IMR-90 (cell line): ENCODE results near the gene ZNF827. TPM values are rescaled to one million over a fixed set of nuclear protein-coding genes. Genes with fewer than 3 reads are reported as not detected.

ENCODE experiments used
- ATAC-seq: fragments of 200-7000 bp; cut with Tn5 transposase; 2 replicates; pipeline ENCODE4 v1.9.1; 2020; ENCODE audit warnings: low read depth, mild to moderate bottlenecking, moderate library complexity
- BruUV-seq: library from RNA; stranded (reverse); fragments of 400-500 nt; replicated peaks from 2 replicates; lab custom pipeline; 2021; lab: Mats Ljungman, UMichigan
- CTCF ChIA-PET: fragments of 300-600 bp; formaldehyde crosslinking; extraction: SDS; loops from one replicate; lab custom pipeline; 2021; ENCODE audit warnings: antibody characterized with exemption; lab: Yijun Ruan, JAX
- POLR2A ChIA-PET: fragments of 300-600 bp; sonication (Branson Sonifier 250); formaldehyde crosslinking; loops from one replicate; lab custom pipeline; 2022; ENCODE audit warnings: antibody characterized with exemption; ENCODE audit not compliant: unreplicated experiment; lab: Charles Lee
- DNase-seq: peaks from one replicate; pipeline ENCODE4 v3.0.0; 2013
- H2AFZ ChIP-seq: replicated peaks from 2 replicates; pipeline ENCODE3; 2013; ENCODE audit warnings: low read length, mild to moderate bottlenecking; ENCODE audit not compliant: poor library complexity
- H2AK5ac ChIP-seq: 2 replicates; pipeline ENCODE4 v1.6.1; 2013; ENCODE audit warnings: low read depth, low read length, inconsistent platforms
- H2AK9ac ChIP-seq: replicated peaks from 2 replicates; pipeline ENCODE3; 2013; ENCODE audit warnings: mild to moderate bottlenecking, low read depth, low read length, moderate library complexity; ENCODE audit not compliant: poor library complexity
- H2BK120ac ChIP-seq: 2 replicates; pipeline ENCODE4 v1.6.1; 2013; ENCODE audit warnings: low read depth, low read length, inconsistent platforms
- H2BK15ac ChIP-seq: 3 replicates; pipeline ENCODE4 v1.6.1; 2013; ENCODE audit warnings: low read depth, low read length, inconsistent platforms
- H2BK20ac ChIP-seq: 2 replicates; pipeline ENCODE4 v1.6.1; 2013; ENCODE audit warnings: low read depth, mild to moderate bottlenecking, inconsistent platforms, low read length, moderate library complexity
- H2BK5ac ChIP-seq: 2 replicates; pipeline ENCODE4 v1.6.1; 2013; ENCODE audit warnings: mild to moderate bottlenecking, low read depth, low read length, inconsistent platforms; ENCODE audit not compliant: poor library complexity, severe bottlenecking
- H3K14ac ChIP-seq: replicated peaks from 2 replicates; pipeline ENCODE4 v1.6.1; 2013; ENCODE audit warnings: low read depth, low read length, inconsistent platforms
- H3K18ac ChIP-seq: 2 replicates; pipeline ENCODE4 v1.6.1; 2013; ENCODE audit warnings: low read depth, low read length, control low read depth
- H3K23ac ChIP-seq: 2 replicates; pipeline ENCODE4 v1.6.1; 2013; ENCODE audit warnings: low read depth, low read length, inconsistent platforms
- H3K27ac ChIP-seq: 2 replicates; pipeline ENCODE4 v1.5.1; 2013; ENCODE audit warnings: mild to moderate bottlenecking, control low read depth, low read length; ENCODE audit not compliant: insufficient read depth
- H3K27me3 ChIP-seq: 2 replicates; pipeline ENCODE4 v1.6.1; 2013; ENCODE audit warnings: low read length; ENCODE audit not compliant: control insufficient read depth, insufficient read depth
- H3K36me3 ChIP-seq: 2 replicates; pipeline ENCODE4 v1.6.1; 2013; ENCODE audit warnings: low read length, mixed read lengths; ENCODE audit not compliant: control insufficient read depth, insufficient read depth
- H3K4ac ChIP-seq: 2 replicates; pipeline ENCODE4 v1.6.1; 2013; ENCODE audit warnings: low read depth, low read length, inconsistent platforms
- H3K4me1 ChIP-seq: 2 replicates; pipeline ENCODE4 v1.6.1; 2013; ENCODE audit warnings: low read length, mixed read lengths; ENCODE audit not compliant: control insufficient read depth, insufficient read depth
- H3K4me2 ChIP-seq: 2 replicates; pipeline ENCODE4 v1.6.1; 2013; ENCODE audit warnings: low read depth, mild to moderate bottlenecking, control low read depth, low read length, moderate library complexity
- H3K4me3 ChIP-seq: 2 replicates; pipeline ENCODE4 v1.5.1; 2013; ENCODE audit warnings: low read depth, mild to moderate bottlenecking, control low read depth, low read length, moderate library complexity; ENCODE audit not compliant: insufficient read depth
- H3K56ac ChIP-seq: 2 replicates; pipeline ENCODE4 v1.6.1; 2013; ENCODE audit warnings: low read length, inconsistent platforms; ENCODE audit not compliant: insufficient read depth; ENCODE audit errors: extremely low read depth
- H3K79me1 ChIP-seq, 2 experiments: 2 replicates each; pipeline ENCODE4 v1.6.1; 2013; ENCODE audit warnings: low read length in 2 of 2, inconsistent platforms in 1 of 2, low read depth in 1 of 2
- H3K9ac ChIP-seq: 2 replicates; pipeline ENCODE4 v1.6.1; 2013; ENCODE audit warnings: low read depth, low read length, control low read depth
- H3K9me1 ChIP-seq: 2 replicates; pipeline ENCODE4 v1.6.1; 2013; ENCODE audit warnings: low read length, inconsistent platforms; ENCODE audit not compliant: insufficient read depth
- H3K9me3 ChIP-seq: 2 replicates; pipeline ENCODE4 v1.6.1; 2013; ENCODE audit warnings: low read length; ENCODE audit not compliant: control insufficient read depth, insufficient read depth
- H4K20me1 ChIP-seq: 2 replicates; pipeline ENCODE4 v1.6.1; 2013; ENCODE audit warnings: low read length, inconsistent platforms; ENCODE audit not compliant: insufficient read depth
- H4K5ac ChIP-seq: 2 replicates; pipeline ENCODE4 v1.6.1; 2013; ENCODE audit warnings: mild to moderate bottlenecking, low read depth, low read length, control low read depth
- H4K8ac ChIP-seq, 2 experiments: 2 replicates each; pipeline ENCODE4 v1.6.1; 2013; ENCODE audit warnings: low read depth in 2 of 2, low read length in 2 of 2, control low read depth in 1 of 2, inconsistent platforms in 1 of 2
- H4K91ac ChIP-seq: 2 replicates; pipeline ENCODE4 v1.6.1; 2013; ENCODE audit warnings: low read depth, low read length, inconsistent platforms; ENCODE audit not compliant: insufficient read depth
- CEBPB ChIP-seq: IDR thresholded peaks from 2 replicates; pipeline ENCODE4 v1.6.1; 2012; ENCODE audit warnings: low read depth, low read length, improper control_type of control experiment
- ELK1 ChIP-seq: fragments of 150-350 bp; IDR thresholded peaks from 2 replicates; pipeline ENCODE4 v1.6.1; 2016; ENCODE audit warnings: low read depth, mild to moderate bottlenecking, low read length, moderate library complexity, borderline replicate concordance
- FOS ChIP-seq: fragments of 150-350 bp; IDR thresholded peaks from 2 replicates; pipeline ENCODE4 v1.6.1; 2016; ENCODE audit warnings: low read depth, low read length
- RAD21 ChIP-seq: IDR thresholded peaks from 2 replicates; pipeline ENCODE4 v1.6.1; 2012; ENCODE audit warnings: low read length, improper control_type of control experiment
- RCOR1 ChIP-seq: IDR thresholded peaks from 2 replicates; pipeline ENCODE4 v1.6.1; 2012; ENCODE audit warnings: mild to moderate bottlenecking, low read length, improper control_type of control experiment; ENCODE audit not compliant: insufficient replicate concordance
- WGBS, 2 experiments: methylation state at CpG; one replicate each; pipeline versions ENCODE4 v1.1.5 to v1.1.7; 2013; ENCODE audit warnings: missing lambda C conversion rate in 2 of 2; ENCODE audit not compliant: insufficient read length in 1 of 2; ENCODE audit errors: extremely low coverage in 2 of 2; 5-methylcytosine and 5-hydroxymethylcytosine counted together
- dilution Hi-C: fragments of 300-500 bp; cut with HindIII; formaldehyde crosslinking; loops from one replicate; pipeline ENCODE4 v1.14.3; 2018; ENCODE audit warnings: low sequenced_read_pairs; ENCODE audit not compliant: unreplicated experiment
- in situ Hi-C: fragments of 300-500 bp; cut with MboI; formaldehyde crosslinking; loops from 3 replicates; pipeline ENCODE4 v1.14.3; 2019; ENCODE audit warnings: low sequenced_read_pairs, inconsistent platforms, mixed read lengths
- intact Hi-C: fragments of 100-400 bp; cut with micrococcal nuclease; formaldehyde crosslinking; loops from 2 replicates; pipeline ENCODE4 v1.10.0; 2022
- polyA plus RNA-seq, 3 experiments: library from polyadenylated mRNA; depleted of rRNA; stranded (reverse); fragments of >200 nt; gene quantifications; 2 replicates each; pipeline ENCODE4 v1.2.3, GENCODE V29; 2012; ENCODE audit warnings: low replicate concordance in 1 of 3
- total RNA-seq: library from RNA; depleted of rRNA; stranded (reverse); fragments of >200 nt; gene quantifications from 2 replicates; pipeline ENCODE4 v1.2.3, GENCODE V29; 2012
- TF ChIP-seq, protein P1 (sequence below): conservative IDR thresholded peaks from 2 replicates; pipeline ENCODE4 v1.5.1; 2012; ENCODE audit warnings: mild to moderate bottlenecking, low read depth, low read length, improper control_type of control experiment

ZNF827 gene
- total and polyA plus RNA-seq, 2 of the 4 experiments (the other 2 are of a cell fraction), result 6.6 to 31.7 TPM

GRCh38 chr4:145840801-145841200 lies 97.8 kb downstream of the ZNF827 start:
- Histone ChIP-seq H3K36me3 (peaks cover 12% of the 10 kb centered on the region), H3K4me1 (peaks cover 3% of the 10 kb centered on the region), H3K9ac (no peak overlapping the region), H3K4ac (no peak overlapping the region), H4K8ac (no peak overlapping the region), H2AFZ (no peak overlapping the region), H3K79me1 (peaks cover 5 to 11% of the 10 kb centered on the region in 2 experiments; a peak in 1 of 4 replicates), H3K14ac (no peak overlapping the region), H4K91ac (no peak overlapping the region), H3K23ac (no peak overlapping the region), H3K27ac (no peak overlapping the region), H3K18ac (no peak overlapping the region), H3K56ac (no peak overlapping the region), H3K9me1 (peaks cover 9% of the 10 kb centered on the region), H3K9me3 (no peaks in the 10 kb centered on the region), H2BK20ac (no peak overlapping the region), H2BK15ac (no peak overlapping the region), H3K4me2 (no peak overlapping the region), H4K5ac (no peak overlapping the region), H4K20me1 (no peaks in the 10 kb centered on the region), H3K27me3 (no peaks in the 10 kb centered on the region), H2AK9ac (no peak overlapping the region), H2AK5ac (no peak overlapping the region), H2BK120ac (no peak overlapping the region), H3K4me3 (no peak overlapping the region), H2BK5ac (no peak overlapping the region)
- no peak for TF ChIP-seq CEBPB
- TF ChIP-seq RAD21, result no peak
- no peak for TF ChIP-seq FOS
- TF ChIP-seq RCOR1, result no peak
- no peak for TF ChIP-seq ELK1
- TF ChIP-seq, protein P1, sequence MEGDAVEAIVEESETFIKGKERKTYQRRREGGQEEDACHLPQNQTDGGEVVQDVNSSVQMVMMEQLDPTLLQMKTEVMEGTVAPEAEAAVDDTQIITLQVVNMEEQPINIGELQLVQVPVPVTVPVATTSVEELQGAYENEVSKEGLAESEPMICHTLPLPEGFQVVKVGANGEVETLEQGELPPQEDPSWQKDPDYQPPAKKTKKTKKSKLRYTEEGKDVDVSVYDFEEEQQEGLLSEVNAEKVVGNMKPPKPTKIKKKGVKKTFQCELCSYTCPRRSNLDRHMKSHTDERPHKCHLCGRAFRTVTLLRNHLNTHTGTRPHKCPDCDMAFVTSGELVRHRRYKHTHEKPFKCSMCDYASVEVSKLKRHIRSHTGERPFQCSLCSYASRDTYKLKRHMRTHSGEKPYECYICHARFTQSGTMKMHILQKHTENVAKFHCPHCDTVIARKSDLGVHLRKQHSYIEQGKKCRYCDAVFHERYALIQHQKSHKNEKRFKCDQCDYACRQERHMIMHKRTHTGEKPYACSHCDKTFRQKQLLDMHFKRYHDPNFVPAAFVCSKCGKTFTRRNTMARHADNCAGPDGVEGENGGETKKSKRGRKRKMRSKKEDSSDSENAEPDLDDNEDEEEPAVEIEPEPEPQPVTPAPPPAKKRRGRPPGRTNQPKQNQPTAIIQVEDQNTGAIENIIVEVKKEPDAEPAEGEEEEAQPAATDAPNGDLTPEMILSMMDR, result no peak
- no peak for DNase-seq
- in situ Hi-C loops, result no loop called here
- intact Hi-C loops, result no loop called here
- dilution Hi-C loops, result no loop called here
- no peak for ATAC-seq
- ChIA-PET POLR2A (no interaction called here), CTCF (no interaction called here)
- WGBS, 2 experiments, result no CpG with 5 or more reads among the region's 3 CpGs
- BruUV-seq, result no TSS peak
